HEK293 (cell line): ENCODE data around the gene WDTC1.
A peak's percentile ranks its signal among the peaks of the same experiment; 100 is the strongest.

Source experiments
- GLI2 ChIP-seq: fragments of 450-650 bp; formaldehyde crosslinking; IDR thresholded peaks from 2 replicates; pipeline ENCODE4; 2017; ENCODE audit warnings: missing biosample characterization, missing genetic modification characterization, low read depth, borderline replicate concordance
- HOXC10 ChIP-seq: sonication (generic); formaldehyde crosslinking; IDR thresholded peaks from 2 replicates; pipeline ENCODE4 v1.8.1; 2023; ENCODE audit warnings: mild to moderate bottlenecking, missing genetic modification reagents
- MYNN ChIP-seq: fragments of 450-650 bp; formaldehyde crosslinking; IDR thresholded peaks from 2 replicates; pipeline ENCODE4 v1.5.1; 2016; ENCODE audit warnings: missing biosample characterization, missing genetic modification characterization, borderline replicate concordance
- SETDB1 ChIP-seq: IDR thresholded peaks from one replicate; pipeline ENCODE4 v1.6.1; 2017; ENCODE audit warnings: mild to moderate bottlenecking, low read length, moderate library complexity, mixed read lengths; ENCODE audit not compliant: insufficient read length
- TRIM28 ChIP-seq: IDR thresholded peaks from 2 replicates; pipeline ENCODE4 v1.6.1; 2011; ENCODE audit warnings: low read length, control low read depth, borderline replicate concordance
- YY1 ChIP-seq: fragments of 450-650 bp; formaldehyde crosslinking; IDR thresholded peaks from 2 replicates; pipeline ENCODE4 v1.5.1; 2018; ENCODE audit warnings: missing biosample characterization, missing genetic modification characterization
- ZBTB1 ChIP-seq: fragments of 450-650 bp; formaldehyde crosslinking; IDR thresholded peaks from 2 replicates; pipeline ENCODE4 v1.5.1; 2016; ENCODE audit warnings: missing biosample characterization, missing genetic modification characterization
- ZFP37 ChIP-seq: fragments of 450-650 bp; formaldehyde crosslinking; IDR thresholded peaks from 2 replicates; pipeline ENCODE4 v1.5.1; 2016; ENCODE audit warnings: missing biosample characterization, missing genetic modification characterization
- ZNF132 ChIP-seq: fragments of 450-650 bp; formaldehyde crosslinking; IDR thresholded peaks from 2 replicates; pipeline ENCODE4 v1.5.1; 2017; ENCODE audit warnings: missing biosample characterization, missing genetic modification characterization, borderline replicate concordance
- ZNF155 ChIP-seq: fragments of 450-650 bp; formaldehyde crosslinking; IDR thresholded peaks from 2 replicates; pipeline ENCODE4 v1.5.1; 2016; ENCODE audit warnings: missing biosample characterization, missing genetic modification characterization
- ZNF157 ChIP-seq: fragments of 450-650 bp; formaldehyde crosslinking; IDR thresholded peaks from 2 replicates; pipeline ENCODE4 v1.5.1; 2016; ENCODE audit warnings: missing biosample characterization, missing genetic modification characterization
- ZNF324 ChIP-seq: fragments of 450-650 bp; formaldehyde crosslinking; IDR thresholded peaks from 2 replicates; pipeline ENCODE4 v1.5.1; 2016; ENCODE audit warnings: missing biosample characterization, missing genetic modification characterization
- ZNF37A ChIP-seq: fragments of 450-650 bp; IDR thresholded peaks from 2 replicates; pipeline ENCODE4 v1.5.1; 2018; ENCODE audit warnings: missing biosample characterization, missing genetic modification characterization
- ZNF544 ChIP-seq: fragments of 450-650 bp; formaldehyde crosslinking; IDR thresholded peaks from 2 replicates; pipeline ENCODE4 v1.5.0; 2017; ENCODE audit warnings: missing biosample characterization, missing genetic modification characterization
- ZNF560 ChIP-seq: fragments of 450-650 bp; formaldehyde crosslinking; IDR thresholded peaks from 2 replicates; pipeline ENCODE4 v1.5.1; 2017; ENCODE audit warnings: missing biosample characterization, missing genetic modification characterization, borderline replicate concordance
- ZNF561 ChIP-seq: fragments of 450-650 bp; IDR thresholded peaks from 2 replicates; pipeline ENCODE4 v1.5.1; 2018; ENCODE audit warnings: missing biosample characterization, missing genetic modification characterization, borderline replicate concordance
- ZNF585B ChIP-seq: fragments of 450-650 bp; formaldehyde crosslinking; IDR thresholded peaks from 2 replicates; pipeline ENCODE4 v1.5.1; 2016; ENCODE audit warnings: missing biosample characterization, missing genetic modification characterization
- ZNF596 ChIP-seq: fragments of 450-650 bp; IDR thresholded peaks from 2 replicates; pipeline ENCODE4 v1.5.0; 2018; ENCODE audit warnings: missing biosample characterization, mild to moderate bottlenecking, missing genetic modification characterization, moderate library complexity
- ZNF707 ChIP-seq: fragments of 450-650 bp; formaldehyde crosslinking; IDR thresholded peaks from 2 replicates; pipeline ENCODE4 v1.5.1; 2016; ENCODE audit warnings: missing biosample characterization, missing genetic modification characterization
- ZNF791 ChIP-seq: fragments of 450-650 bp; formaldehyde crosslinking; IDR thresholded peaks from 2 replicates; pipeline ENCODE4 v1.5.1; 2016; ENCODE audit warnings: missing biosample characterization, missing genetic modification characterization
- ZNF792 ChIP-seq: fragments of 450-650 bp; formaldehyde crosslinking; IDR thresholded peaks from 2 replicates; pipeline ENCODE4 v1.5.1; 2016; ENCODE audit warnings: missing biosample characterization, missing genetic modification characterization
- ZNF837 ChIP-seq: fragments of 450-650 bp; formaldehyde crosslinking; IDR thresholded peaks from 2 replicates; pipeline ENCODE4 v1.5.1; 2016; ENCODE audit warnings: missing biosample characterization, missing genetic modification characterization
- ZSCAN30 ChIP-seq: fragments of 450-650 bp; IDR thresholded peaks from 2 replicates; pipeline ENCODE4 v1.5.1; 2018; ENCODE audit warnings: missing biosample characterization, mild to moderate bottlenecking, missing genetic modification characterization, moderate library complexity
- ZXDB ChIP-seq: fragments of 450-650 bp; formaldehyde crosslinking; IDR thresholded peaks from 2 replicates; pipeline ENCODE4 v1.5.1; 2016; ENCODE audit warnings: missing biosample characterization, missing genetic modification characterization
- TF ChIP-seq, protein P1 (sequence below): fragments of 450-650 bp; formaldehyde crosslinking; IDR thresholded peaks from 2 replicates; pipeline ENCODE4 v1.5.0; 2017; ENCODE audit warnings: missing biosample characterization, missing genetic modification characterization, borderline replicate concordance
- TF ChIP-seq, protein P2 (sequence below): fragments of 450-650 bp; formaldehyde crosslinking; IDR thresholded peaks from 2 replicates; pipeline ENCODE4 v1.5.1; 2017; ENCODE audit warnings: missing biosample characterization, missing genetic modification characterization
- TF ChIP-seq, protein P3 (sequence below): fragments of 450-650 bp; formaldehyde crosslinking; IDR thresholded peaks from 2 replicates; pipeline ENCODE4 v1.5.1; 2016; ENCODE audit warnings: missing biosample characterization, missing genetic modification characterization
- TF ChIP-seq, protein P4 (sequence below): fragments of 450-650 bp; formaldehyde crosslinking; IDR thresholded peaks from 2 replicates; pipeline ENCODE4 v1.5.1; 2017; ENCODE audit warnings: missing biosample characterization, missing genetic modification characterization
- TF ChIP-seq, protein P5 (sequence below): fragments of 450-650 bp; formaldehyde crosslinking; IDR thresholded peaks from 2 replicates; pipeline ENCODE4 v1.5.1; 2016; ENCODE audit warnings: missing biosample characterization, missing genetic modification characterization
- TF ChIP-seq, protein P6 (sequence below): fragments of 450-650 bp; formaldehyde crosslinking; IDR thresholded peaks from 2 replicates; pipeline ENCODE4 v1.5.1; 2016; ENCODE audit warnings: missing biosample characterization, missing genetic modification characterization

Gene WDTC1

DNA sequence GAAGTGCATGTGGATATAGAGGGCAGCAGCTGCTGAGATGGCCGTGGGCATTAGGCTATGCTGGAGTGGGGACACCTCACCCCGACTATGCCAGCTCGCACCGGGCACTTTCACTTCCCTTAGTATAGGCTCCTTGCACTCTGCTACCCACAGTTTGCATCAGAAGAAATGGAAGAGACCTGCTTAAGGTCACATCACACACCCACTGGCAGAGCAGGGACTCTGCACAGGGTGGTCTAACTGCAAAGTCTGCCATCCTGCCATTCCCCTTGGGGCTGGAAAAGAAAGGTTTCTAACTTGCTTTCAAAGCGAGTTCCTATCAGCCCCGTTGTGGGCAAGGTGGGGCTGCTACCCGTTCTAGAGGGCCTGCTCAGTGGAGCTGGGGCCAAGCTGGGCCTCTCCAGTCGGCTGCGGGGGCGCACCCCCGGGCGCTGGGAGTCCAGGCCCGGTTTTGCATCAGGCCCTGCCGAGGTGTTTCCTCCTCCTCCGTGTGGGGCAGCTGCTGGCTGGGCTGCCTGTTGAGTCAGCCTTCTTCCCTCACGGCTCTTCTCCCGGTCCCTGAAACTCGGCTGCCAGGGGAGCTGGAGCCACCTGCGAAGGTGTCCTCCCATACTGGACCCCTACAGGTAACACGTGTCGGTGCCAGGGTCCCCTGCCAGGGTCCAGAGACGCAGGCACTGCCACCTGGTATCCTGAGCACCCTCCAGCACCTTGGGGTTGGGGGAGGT is 107.3 kb downstream of the WDTC1 start, which contains the start of gene SYTL1 (continued):
- TF ChIP-seq, protein P1, sequence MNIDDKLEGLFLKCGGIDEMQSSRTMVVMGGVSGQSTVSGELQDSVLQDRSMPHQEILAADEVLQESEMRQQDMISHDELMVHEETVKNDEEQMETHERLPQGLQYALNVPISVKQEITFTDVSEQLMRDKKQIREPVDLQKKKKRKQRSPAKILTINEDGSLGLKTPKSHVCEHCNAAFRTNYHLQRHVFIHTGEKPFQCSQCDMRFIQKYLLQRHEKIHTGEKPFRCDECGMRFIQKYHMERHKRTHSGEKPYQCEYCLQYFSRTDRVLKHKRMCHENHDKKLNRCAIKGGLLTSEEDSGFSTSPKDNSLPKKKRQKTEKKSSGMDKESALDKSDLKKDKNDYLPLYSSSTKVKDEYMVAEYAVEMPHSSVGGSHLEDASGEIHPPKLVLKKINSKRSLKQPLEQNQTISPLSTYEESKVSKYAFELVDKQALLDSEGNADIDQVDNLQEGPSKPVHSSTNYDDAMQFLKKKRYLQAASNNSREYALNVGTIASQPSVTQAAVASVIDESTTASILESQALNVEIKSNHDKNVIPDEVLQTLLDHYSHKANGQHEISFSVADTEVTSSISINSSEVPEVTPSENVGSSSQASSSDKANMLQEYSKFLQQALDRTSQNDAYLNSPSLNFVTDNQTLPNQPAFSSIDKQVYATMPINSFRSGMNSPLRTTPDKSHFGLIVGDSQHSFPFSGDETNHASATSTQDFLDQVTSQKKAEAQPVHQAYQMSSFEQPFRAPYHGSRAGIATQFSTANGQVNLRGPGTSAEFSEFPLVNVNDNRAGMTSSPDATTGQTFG (tag by site-specific recombination) = no peak
- no peak for TF ChIP-seq MYNN (tag by site-specific recombination)
- no peak for TF ChIP-seq ZNF155 (tag by site-specific recombination)
- no peak for TF ChIP-seq GLI2 (tag by site-specific recombination)
- TF ChIP-seq ZNF596 (tag by site-specific recombination) = no peak
- no peak for TF ChIP-seq SETDB1
- TF ChIP-seq, protein P2, sequence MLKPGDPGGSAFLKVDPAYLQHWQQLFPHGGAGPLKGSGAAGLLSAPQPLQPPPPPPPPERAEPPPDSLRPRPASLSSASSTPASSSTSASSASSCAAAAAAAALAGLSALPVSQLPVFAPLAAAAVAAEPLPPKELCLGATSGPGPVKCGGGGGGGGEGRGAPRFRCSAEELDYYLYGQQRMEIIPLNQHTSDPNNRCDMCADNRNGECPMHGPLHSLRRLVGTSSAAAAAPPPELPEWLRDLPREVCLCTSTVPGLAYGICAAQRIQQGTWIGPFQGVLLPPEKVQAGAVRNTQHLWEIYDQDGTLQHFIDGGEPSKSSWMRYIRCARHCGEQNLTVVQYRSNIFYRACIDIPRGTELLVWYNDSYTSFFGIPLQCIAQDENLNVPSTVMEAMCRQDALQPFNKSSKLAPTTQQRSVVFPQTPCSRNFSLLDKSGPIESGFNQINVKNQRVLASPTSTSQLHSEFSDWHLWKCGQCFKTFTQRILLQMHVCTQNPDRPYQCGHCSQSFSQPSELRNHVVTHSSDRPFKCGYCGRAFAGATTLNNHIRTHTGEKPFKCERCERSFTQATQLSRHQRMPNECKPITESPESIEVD (tag by site-specific recombination) = no peak
- peak; percentile 57; the same call in 1 of the 2 replicates for TF ChIP-seq ZNF324
- no peak for TF ChIP-seq ZNF791 (tag by site-specific recombination)
- TF ChIP-seq ZNF585B (tag by site-specific recombination) = no peak
- TF ChIP-seq, protein P3, sequence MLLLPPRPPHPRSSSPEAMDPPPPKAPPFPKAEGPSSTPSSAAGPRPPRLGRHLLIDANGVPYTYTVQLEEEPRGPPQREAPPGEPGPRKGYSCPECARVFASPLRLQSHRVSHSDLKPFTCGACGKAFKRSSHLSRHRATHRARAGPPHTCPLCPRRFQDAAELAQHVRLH = 0 out of 2 replicates have a peak, but pooled peaks have one; percentile 46
- no peak for TF ChIP-seq TRIM28
- TF ChIP-seq ZNF792 = no peak
- no peak for TF ChIP-seq ZNF560 (tag by site-specific recombination)
- TF ChIP-seq YY1 = no peak; the same call in 1 of the 2 replicates
- TF ChIP-seq ZNF837 (tag by site-specific recombination) = no peak
- TF ChIP-seq ZNF37A (tag by site-specific recombination) = no peak
- TF ChIP-seq ZNF157 (tag by site-specific recombination) = no peak
- no peak for TF ChIP-seq HOXC10 (CRISPR knock-in tag)
- TF ChIP-seq ZNF561 (tag by site-specific recombination) = peak; percentile 93
- TF ChIP-seq ZSCAN30 = no peak
- TF ChIP-seq, protein P4, sequence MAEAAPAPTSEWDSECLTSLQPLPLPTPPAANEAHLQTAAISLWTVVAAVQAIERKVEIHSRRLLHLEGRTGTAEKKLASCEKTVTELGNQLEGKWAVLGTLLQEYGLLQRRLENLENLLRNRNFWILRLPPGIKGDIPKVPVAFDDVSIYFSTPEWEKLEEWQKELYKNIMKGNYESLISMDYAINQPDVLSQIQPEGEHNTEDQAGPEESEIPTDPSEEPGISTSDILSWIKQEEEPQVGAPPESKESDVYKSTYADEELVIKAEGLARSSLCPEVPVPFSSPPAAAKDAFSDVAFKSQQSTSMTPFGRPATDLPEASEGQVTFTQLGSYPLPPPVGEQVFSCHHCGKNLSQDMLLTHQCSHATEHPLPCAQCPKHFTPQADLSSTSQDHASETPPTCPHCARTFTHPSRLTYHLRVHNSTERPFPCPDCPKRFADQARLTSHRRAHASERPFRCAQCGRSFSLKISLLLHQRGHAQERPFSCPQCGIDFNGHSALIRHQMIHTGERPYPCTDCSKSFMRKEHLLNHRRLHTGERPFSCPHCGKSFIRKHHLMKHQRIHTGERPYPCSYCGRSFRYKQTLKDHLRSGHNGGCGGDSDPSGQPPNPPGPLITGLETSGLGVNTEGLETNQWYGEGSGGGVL (tag by site-specific recombination) = 0 out of 2 replicates have a peak, but pooled peaks have one; percentile 25
- TF ChIP-seq, protein P5, sequence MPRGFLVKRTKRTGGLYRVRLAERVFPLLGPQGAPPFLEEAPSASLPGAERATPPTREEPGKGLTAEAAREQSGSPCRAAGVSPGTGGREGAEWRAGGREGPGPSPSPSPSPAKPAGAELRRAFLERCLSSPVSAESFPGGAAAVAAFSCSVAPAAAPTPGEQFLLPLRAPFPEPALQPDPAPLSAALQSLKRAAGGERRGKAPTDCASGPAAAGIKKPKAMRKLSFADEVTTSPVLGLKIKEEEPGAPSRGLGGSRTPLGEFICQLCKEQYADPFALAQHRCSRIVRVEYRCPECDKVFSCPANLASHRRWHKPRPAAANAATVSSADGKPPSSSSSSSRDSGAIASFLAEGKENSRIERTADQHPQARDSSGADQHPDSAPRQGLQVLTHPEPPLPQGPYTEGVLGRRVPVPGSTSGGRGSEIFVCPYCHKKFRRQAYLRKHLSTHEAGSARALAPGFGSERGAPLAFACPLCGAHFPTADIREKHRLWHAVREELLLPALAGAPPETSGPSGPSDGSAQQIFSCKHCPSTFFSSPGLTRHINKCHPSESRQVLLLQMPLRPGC (tag by site-specific recombination) = no peak
- TF ChIP-seq ZNF132 (tag by site-specific recombination) = no peak
- TF ChIP-seq ZBTB1 = no peak
- TF ChIP-seq ZNF544 = no peak
- TF ChIP-seq, protein P6, sequence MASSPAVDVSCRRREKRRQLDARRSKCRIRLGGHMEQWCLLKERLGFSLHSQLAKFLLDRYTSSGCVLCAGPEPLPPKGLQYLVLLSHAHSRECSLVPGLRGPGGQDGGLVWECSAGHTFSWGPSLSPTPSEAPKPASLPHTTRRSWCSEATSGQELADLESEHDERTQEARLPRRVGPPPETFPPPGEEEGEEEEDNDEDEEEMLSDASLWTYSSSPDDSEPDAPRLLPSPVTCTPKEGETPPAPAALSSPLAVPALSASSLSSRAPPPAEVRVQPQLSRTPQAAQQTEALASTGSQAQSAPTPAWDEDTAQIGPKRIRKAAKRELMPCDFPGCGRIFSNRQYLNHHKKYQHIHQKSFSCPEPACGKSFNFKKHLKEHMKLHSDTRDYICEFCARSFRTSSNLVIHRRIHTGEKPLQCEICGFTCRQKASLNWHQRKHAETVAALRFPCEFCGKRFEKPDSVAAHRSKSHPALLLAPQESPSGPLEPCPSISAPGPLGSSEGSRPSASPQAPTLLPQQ = peak; percentile 78
- peak; percentile 63 for TF ChIP-seq ZXDB (tag by site-specific recombination)
- TF ChIP-seq ZFP37 = peak; percentile 44; the same call in 1 of the 2 replicates
- TF ChIP-seq ZNF707 = no peak
